HL-60 (cell line): Measurements from ENCODE around the gene LARP1.

Experiments used
- DNase-seq, 2 experiments: peaks; one replicate each; pipeline ENCODE4 v3.0.0-alpha.2; 2010 to 2020; ENCODE audit warnings: low read depth in 1 of 2, low spot score in 1 of 2
- H3K27ac ChIP-seq: fragments of 250-450 bp; sonication (Bioruptor Pico); replicated peaks from 2 replicates; pipeline ENCODE4 v1.5.1; 2020; ENCODE audit warnings: mild to moderate bottlenecking, moderate library complexity
- H3K27me3 ChIP-seq: fragments of 250-450 bp; sonication (Bioruptor Pico); 2 replicates; pipeline ENCODE4 v1.5.1; 2021; ENCODE audit warnings: mild to moderate bottlenecking, moderate library complexity; ENCODE audit not compliant: insufficient read depth, poor library complexity, severe bottlenecking
- H3K4me3 ChIP-seq: replicated peaks from 2 replicates; pipeline ENCODE4 v1.5.1; 2011; ENCODE audit warnings: mild to moderate bottlenecking, control low read depth, low read length; ENCODE audit not compliant: insufficient read depth
- GABPA ChIP-seq: IDR thresholded peaks from 2 replicates; pipeline ENCODE4 v1.6.1; 2012; ENCODE audit warnings: low read depth
- POLR2AphosphoS5 ChIP-seq: IDR thresholded peaks from 2 replicates; pipeline ENCODE4 v1.6.1; 2012; ENCODE audit warnings: low read depth
- SPI1 ChIP-seq: IDR thresholded peaks from 2 replicates; pipeline ENCODE4 v1.6.1; 2012; ENCODE audit warnings: low read depth, mild to moderate bottlenecking, borderline replicate concordance
- TF ChIP-seq, protein P1 (sequence below): IDR thresholded peaks from 2 replicates; pipeline ENCODE4 v1.6.1; 2012; ENCODE audit warnings: low read depth; ENCODE audit not compliant: insufficient replicate concordance
- TF ChIP-seq, protein P2 (sequence below): IDR thresholded peaks from one replicate; pipeline ENCODE4 v1.5.1; 2011; ENCODE audit warnings: low read length, control low read depth, inconsistent platforms; ENCODE audit not compliant: insufficient read depth

The LARP1 gene

DNA sequence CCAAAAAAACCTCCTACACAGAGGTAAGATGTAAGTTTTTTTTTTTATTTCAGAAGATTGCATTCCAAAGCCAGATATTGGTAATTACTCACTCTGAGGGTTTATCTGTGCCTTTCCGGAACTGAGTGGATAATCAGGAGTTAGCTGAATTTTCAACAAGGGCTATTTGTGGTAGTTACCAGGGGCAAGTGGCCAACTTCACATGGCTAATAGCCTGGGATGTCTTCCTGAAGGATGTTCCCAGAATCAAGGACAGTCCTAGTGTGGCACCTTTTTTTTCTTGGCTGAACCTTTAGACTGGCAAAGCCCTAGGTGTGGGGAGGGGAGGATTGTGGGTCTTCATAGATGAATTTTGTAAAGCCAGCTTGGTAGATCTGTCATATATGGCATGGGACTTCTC, 7.1 kb downstream of the LARP1 start:
- H3K27me3 ChIP-seq: no peaks in the 10 kb centered on the region
- no peak overlapping the region for H3K4me3 ChIP-seq
- H3K27ac ChIP-seq: no peak overlapping the region
- TF ChIP-seq, protein P1, sequence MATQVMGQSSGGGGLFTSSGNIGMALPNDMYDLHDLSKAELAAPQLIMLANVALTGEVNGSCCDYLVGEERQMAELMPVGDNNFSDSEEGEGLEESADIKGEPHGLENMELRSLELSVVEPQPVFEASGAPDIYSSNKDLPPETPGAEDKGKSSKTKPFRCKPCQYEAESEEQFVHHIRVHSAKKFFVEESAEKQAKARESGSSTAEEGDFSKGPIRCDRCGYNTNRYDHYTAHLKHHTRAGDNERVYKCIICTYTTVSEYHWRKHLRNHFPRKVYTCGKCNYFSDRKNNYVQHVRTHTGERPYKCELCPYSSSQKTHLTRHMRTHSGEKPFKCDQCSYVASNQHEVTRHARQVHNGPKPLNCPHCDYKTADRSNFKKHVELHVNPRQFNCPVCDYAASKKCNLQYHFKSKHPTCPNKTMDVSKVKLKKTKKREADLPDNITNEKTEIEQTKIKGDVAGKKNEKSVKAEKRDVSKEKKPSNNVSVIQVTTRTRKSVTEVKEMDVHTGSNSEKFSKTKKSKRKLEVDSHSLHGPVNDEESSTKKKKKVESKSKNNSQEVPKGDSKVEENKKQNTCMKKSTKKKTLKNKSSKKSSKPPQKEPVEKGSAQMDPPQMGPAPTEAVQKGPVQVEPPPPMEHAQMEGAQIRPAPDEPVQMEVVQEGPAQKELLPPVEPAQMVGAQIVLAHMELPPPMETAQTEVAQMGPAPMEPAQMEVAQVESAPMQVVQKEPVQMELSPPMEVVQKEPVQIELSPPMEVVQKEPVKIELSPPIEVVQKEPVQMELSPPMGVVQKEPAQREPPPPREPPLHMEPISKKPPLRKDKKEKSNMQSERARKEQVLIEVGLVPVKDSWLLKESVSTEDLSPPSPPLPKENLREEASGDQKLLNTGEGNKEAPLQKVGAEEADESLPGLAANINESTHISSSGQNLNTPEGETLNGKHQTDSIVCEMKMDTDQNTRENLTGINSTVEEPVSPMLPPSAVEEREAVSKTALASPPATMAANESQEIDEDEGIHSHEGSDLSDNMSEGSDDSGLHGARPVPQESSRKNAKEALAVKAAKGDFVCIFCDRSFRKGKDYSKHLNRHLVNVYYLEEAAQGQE: no peak
- TF ChIP-seq GABPA (no peak), POLR2AphosphoS5 (no peak), SPI1 (no peak)
- TF ChIP-seq, protein P2, sequence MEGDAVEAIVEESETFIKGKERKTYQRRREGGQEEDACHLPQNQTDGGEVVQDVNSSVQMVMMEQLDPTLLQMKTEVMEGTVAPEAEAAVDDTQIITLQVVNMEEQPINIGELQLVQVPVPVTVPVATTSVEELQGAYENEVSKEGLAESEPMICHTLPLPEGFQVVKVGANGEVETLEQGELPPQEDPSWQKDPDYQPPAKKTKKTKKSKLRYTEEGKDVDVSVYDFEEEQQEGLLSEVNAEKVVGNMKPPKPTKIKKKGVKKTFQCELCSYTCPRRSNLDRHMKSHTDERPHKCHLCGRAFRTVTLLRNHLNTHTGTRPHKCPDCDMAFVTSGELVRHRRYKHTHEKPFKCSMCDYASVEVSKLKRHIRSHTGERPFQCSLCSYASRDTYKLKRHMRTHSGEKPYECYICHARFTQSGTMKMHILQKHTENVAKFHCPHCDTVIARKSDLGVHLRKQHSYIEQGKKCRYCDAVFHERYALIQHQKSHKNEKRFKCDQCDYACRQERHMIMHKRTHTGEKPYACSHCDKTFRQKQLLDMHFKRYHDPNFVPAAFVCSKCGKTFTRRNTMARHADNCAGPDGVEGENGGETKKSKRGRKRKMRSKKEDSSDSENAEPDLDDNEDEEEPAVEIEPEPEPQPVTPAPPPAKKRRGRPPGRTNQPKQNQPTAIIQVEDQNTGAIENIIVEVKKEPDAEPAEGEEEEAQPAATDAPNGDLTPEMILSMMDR: no peak
- no peak for DNase-seq

DNA sequence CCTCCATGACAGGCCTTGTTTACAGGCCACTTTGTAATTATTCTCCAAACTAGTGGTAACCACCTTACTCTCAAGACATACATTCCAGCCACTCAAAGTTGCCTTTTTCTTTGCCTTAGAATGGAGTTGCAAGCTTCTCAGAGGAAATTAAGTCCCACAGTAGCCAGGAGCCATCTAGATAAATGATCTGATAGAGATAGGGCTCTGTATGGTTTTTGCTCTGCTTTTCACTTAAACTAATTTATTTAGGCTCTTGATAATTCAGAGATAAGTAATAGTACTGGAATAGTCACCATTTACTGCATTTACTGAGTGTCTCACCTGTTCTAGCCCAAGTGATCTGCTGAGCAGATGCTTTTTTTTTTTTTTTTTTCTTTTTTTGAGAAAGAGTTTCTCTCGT, 7.5 kb downstream of the LARP1 start:
- TF ChIP-seq SPI1 (no peak), GABPA (no peak), POLR2AphosphoS5 (no peak)
- TF ChIP-seq, protein P2: no peak
- TF ChIP-seq, protein P1: no peak
- no peak for DNase-seq

DNA sequence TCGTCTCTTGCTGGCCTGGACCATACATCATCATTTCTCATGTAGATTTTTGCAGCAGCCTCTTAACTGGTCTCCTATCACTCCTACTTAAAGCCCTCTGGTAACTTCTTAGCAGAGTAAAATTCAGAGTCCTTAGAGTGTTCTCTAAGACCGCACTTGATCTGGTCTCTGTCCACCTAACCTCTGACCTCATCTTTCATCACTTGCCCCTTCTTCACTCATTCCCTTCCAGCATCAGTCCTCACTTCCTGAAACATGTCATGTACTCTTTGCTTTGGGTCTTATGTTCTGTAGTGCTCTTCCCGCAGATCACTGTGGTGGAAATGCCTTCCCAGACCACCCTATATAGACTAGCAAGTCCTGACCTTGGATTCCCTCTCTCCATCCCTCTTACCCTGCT, 9.8 kb downstream of the LARP1 start:
- DNase-seq: no peak

More for the DNA sequence above, 7.5 kb downstream of the LARP1 start:
- no peak overlapping the region for H3K4me3 ChIP-seq
- H3K27ac ChIP-seq: no peak overlapping the region
- no peaks in the 10 kb centered on the region for H3K27me3 ChIP-seq

More for the DNA sequence above, 9.8 kb downstream of the LARP1 start:
- Histone ChIP-seq H3K27ac (no peak overlapping the region), H3K4me3 (no peak overlapping the region), H3K27me3 (no peaks in the 10 kb centered on the region)
- TF ChIP-seq, protein P2: no peak
- TF ChIP-seq SPI1 (no peak), POLR2AphosphoS5 (no peak), GABPA (no peak)
- TF ChIP-seq, protein P1: no peak
